Caco-2 (cell line): ENCODE results near the gene DOCK6. TPM values are rescaled to one million over a fixed set of nuclear protein-coding genes. Genes with fewer than 3 reads are reported as not detected.
A peak's percentile ranks its signal among the peaks of the same experiment; 100 is the strongest.

ENCODE experiments used
- BruUV-seq: library from RNA; stranded (reverse); fragments of 400-500 nt; replicated peaks from 2 replicates; lab custom pipeline; 2021; lab: Mats Ljungman, UMichigan
- CTCF ChIA-PET: fragments of 300-600 bp; sonication (Branson Sonifier 250); formaldehyde crosslinking; loops from one replicate; lab custom pipeline; 2022; ENCODE audit warnings: antibody characterized with exemption; lab: Charles Lee
- POLR2A ChIA-PET: fragments of 300-600 bp; sonication (Branson Sonifier 250); formaldehyde crosslinking; loops from one replicate; lab custom pipeline; 2022; ENCODE audit warnings: antibody characterized with exemption; lab: Charles Lee
- DNase-seq, 2 experiments: peaks; one replicate each; pipeline versions ENCODE4 v3.0.0 to v3.0.0-alpha.2; 2020 to 2022
- H3K27me3 ChIP-seq: replicated peaks from 2 replicates; pipeline ENCODE4 v1.6.0; 2011; ENCODE audit warnings: low read length; ENCODE audit not compliant: control insufficient read depth, insufficient read depth
- H3K36me3 ChIP-seq: 2 replicates; pipeline ENCODE4 v1.5.1; 2011; ENCODE audit warnings: low read length; ENCODE audit not compliant: control insufficient read depth, insufficient read depth
- H3K4me1 ChIP-seq: fragments of 250-450 bp; sonication (Bioruptor Pico); 2 replicates; pipeline ENCODE4 v1.5.1; 2020; ENCODE audit warnings: mild to moderate bottlenecking
- H3K4me3 ChIP-seq: 2 replicates; pipeline ENCODE4 v1.5.1; 2011; ENCODE audit warnings: low read depth, mild to moderate bottlenecking, control low read depth, low read length
- H3K9me3 ChIP-seq: fragments of 250-450 bp; sonication (Bioruptor Pico); 2 replicates; pipeline ENCODE4 v1.5.1; 2020; ENCODE audit warnings: mild to moderate bottlenecking, moderate library complexity
- H3K27ac Mint-ChIP-seq: one replicate; pipeline ENCODE4 v1.8.0; 2022; ENCODE audit warnings: mixed read lengths; ENCODE audit not compliant: unreplicated experiment
- H3K27me3 Mint-ChIP-seq: one replicate; pipeline ENCODE4 v1.8.0; 2022; ENCODE audit warnings: mixed read lengths; ENCODE audit not compliant: insufficient read depth, unreplicated experiment
- H3K36me3 Mint-ChIP-seq: one replicate; pipeline ENCODE4 v1.8.0; 2022; ENCODE audit warnings: mild to moderate bottlenecking, mixed read lengths; ENCODE audit not compliant: insufficient read depth, unreplicated experiment
- H3K4me1 Mint-ChIP-seq: one replicate; pipeline ENCODE4 v1.8.0; 2022; ENCODE audit warnings: low read depth, mixed read lengths; ENCODE audit not compliant: unreplicated experiment
- H3K4me3 Mint-ChIP-seq: one replicate; pipeline ENCODE4 v1.8.0; 2022; ENCODE audit warnings: mild to moderate bottlenecking, moderate library complexity, mixed read lengths; ENCODE audit not compliant: unreplicated experiment
- H3K9me3 Mint-ChIP-seq: one replicate; pipeline ENCODE4 v1.8.0; 2022; ENCODE audit warnings: mixed read lengths; ENCODE audit not compliant: unreplicated experiment
- intact Hi-C: fragments of 100-400 bp; cut with micrococcal nuclease; formaldehyde crosslinking; loops from one replicate; pipeline ENCODE4 v1.10.0; 2022; ENCODE audit not compliant: unreplicated experiment
- total RNA-seq: library from RNA; stranded (reverse); gene quantifications from 2 replicates; pipeline ENCODE4 v1.2.3, GENCODE V29; 2022
- TF ChIP-seq, protein P1 (sequence below), 2 experiments: fragments of 200-600 bp in 1 of 2; IDR thresholded peaks; 1 replicate in 1 of 2; 2 replicates in 1 of 2; pipeline versions ENCODE4 v1.5.1 to v1.8.0; 2011 to 2022; ENCODE audit warnings: antibody characterized with exemption in 1 of 2, control low read depth in 1 of 2, inconsistent platforms in 1 of 2, low read depth in 1 of 2, low read length in 1 of 2, mild to moderate bottlenecking in 1 of 2, moderate library complexity in 1 of 2; ENCODE audit not compliant: insufficient read depth in 1 of 2, severe bottlenecking in 1 of 2, unreplicated experiment in 1 of 2

DOCK6 gene
- total RNA-seq, 1 experiment from 2014 or later = 84.1 TPM

DNA sequence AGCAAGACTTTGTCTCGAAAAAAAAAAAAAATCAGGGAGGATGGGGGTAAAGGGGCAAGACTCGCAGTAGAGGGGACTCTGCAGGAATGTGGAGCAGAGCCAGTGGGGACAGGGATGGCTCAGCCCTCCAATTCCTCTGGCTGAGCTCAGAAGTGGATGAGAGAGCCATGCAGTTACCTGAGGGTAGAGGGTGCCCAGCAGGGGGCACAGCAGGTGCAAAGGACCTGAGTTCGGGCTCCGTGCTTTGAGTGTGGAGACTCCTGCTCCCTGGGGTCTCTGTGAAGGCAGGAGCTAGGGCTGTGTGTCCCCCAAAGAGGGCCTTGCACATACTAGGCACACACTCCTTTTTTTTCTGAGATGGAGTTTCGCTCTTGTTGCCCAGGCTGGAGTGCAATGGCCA is 7.7 kb downstream of the DOCK6 start:
- Histone ChIP-seq H3K4me1 (no peaks in the 10 kb centered on the region), H3K27me3 (no peaks in the 10 kb centered on the region), H3K4me3 (no peak overlapping the region), H3K9me3 (no peaks in the 10 kb centered on the region), H3K36me3 (peaks cover 3% of the 10 kb centered on the region; the same call in 1 of the 2 replicates)
- H3K9me3 Mint-ChIP-seq = no peaks in the 10 kb centered on the region
- DNase-seq = no peak
- H3K27me3 Mint-ChIP-seq = no peaks in the 10 kb centered on the region
- H3K36me3 Mint-ChIP-seq = peaks cover 28% of the 10 kb centered on the region
- no TSS peak for BruUV-seq
- TF ChIP-seq, protein P1, sequence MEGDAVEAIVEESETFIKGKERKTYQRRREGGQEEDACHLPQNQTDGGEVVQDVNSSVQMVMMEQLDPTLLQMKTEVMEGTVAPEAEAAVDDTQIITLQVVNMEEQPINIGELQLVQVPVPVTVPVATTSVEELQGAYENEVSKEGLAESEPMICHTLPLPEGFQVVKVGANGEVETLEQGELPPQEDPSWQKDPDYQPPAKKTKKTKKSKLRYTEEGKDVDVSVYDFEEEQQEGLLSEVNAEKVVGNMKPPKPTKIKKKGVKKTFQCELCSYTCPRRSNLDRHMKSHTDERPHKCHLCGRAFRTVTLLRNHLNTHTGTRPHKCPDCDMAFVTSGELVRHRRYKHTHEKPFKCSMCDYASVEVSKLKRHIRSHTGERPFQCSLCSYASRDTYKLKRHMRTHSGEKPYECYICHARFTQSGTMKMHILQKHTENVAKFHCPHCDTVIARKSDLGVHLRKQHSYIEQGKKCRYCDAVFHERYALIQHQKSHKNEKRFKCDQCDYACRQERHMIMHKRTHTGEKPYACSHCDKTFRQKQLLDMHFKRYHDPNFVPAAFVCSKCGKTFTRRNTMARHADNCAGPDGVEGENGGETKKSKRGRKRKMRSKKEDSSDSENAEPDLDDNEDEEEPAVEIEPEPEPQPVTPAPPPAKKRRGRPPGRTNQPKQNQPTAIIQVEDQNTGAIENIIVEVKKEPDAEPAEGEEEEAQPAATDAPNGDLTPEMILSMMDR (IDR thresholded peaks at IDR 0.05; ENCODE audit: insufficient read depth in 1 of 2, low read depth in 1 of 2, low read length in 1 of 2, severe bottlenecking in 1 of 2, unreplicated experiment in 1 of 2) = peak in 1 of 2 experiments; percentile 27
- H3K27ac Mint-ChIP-seq = no peak overlapping the region
- H3K4me3 Mint-ChIP-seq = no peak overlapping the region
- H3K4me1 Mint-ChIP-seq = no peaks in the 10 kb centered on the region
- intact Hi-C loops = no loop called here
- ChIA-PET CTCF (interaction anchor here (0.5 to 1.1 kb wide), 3 partner anchors 32 to 120 kb away, joined by 3 read pairs; partner anchors contain the start of gene SWSAP1), POLR2A (no interaction called here)

DNA sequence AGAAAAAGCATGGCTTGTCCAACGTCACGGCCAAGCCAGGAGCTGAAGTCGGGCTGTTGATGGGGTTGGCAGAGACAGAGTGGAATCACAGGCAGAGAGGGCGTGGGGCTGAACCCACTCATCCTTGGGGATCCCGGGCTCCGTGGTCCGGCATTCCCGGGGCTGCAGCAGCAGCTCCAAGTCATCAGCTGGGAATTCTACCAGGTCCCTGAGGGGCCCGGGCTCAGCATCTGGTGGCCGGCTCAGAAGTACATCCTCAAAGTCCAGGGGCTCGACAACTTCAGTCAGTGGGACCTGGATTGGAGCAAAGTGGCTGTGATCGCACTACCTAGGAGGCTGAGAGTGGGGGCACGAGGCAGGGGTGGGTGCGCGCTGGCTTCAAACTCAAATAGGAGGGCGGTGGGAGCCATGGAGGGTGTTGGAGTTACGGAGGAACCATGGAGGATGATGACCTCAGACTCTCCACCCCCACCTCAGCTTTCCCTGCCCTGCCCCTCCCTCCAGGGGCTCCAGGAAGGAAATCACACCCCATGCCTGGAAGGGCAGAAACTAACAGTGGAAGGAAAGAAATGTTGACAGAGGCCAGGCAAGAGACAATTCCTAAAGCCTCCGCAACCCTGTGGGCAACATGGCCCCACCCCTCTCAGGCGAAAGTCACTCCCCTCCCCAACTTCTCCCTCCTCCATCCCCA is 9.5 kb downstream of the DOCK6 start:
- no peak for DNase-seq
- ChIA-PET POLR2A (no interaction called here), CTCF (no interaction called here)
- TF ChIP-seq, protein P1 (IDR thresholded peaks at IDR 0.05; ENCODE audit: insufficient read depth in 1 of 2, low read depth in 1 of 2, low read length in 1 of 2, severe bottlenecking in 1 of 2, unreplicated experiment in 1 of 2) = no peak
- Mint-ChIP-seq H3K27me3 (no peaks in the 10 kb centered on the region), H3K27ac (peak overlapping the region; percentile 49), H3K4me1 (no peaks in the 10 kb centered on the region), H3K4me3 (no peak overlapping the region), H3K9me3 (no peaks in the 10 kb centered on the region), H3K36me3 (peaks cover 34% of the 10 kb centered on the region)
- BruUV-seq = no TSS peak
- Histone ChIP-seq H3K4me3 (no peak overlapping the region), H3K36me3 (peaks cover 3% of the 10 kb centered on the region; the same call in 1 of the 2 replicates), H3K27me3 (no peaks in the 10 kb centered on the region), H3K4me1 (no peaks in the 10 kb centered on the region), H3K9me3 (no peaks in the 10 kb centered on the region)
- intact Hi-C loops = no loop called here

DNA sequence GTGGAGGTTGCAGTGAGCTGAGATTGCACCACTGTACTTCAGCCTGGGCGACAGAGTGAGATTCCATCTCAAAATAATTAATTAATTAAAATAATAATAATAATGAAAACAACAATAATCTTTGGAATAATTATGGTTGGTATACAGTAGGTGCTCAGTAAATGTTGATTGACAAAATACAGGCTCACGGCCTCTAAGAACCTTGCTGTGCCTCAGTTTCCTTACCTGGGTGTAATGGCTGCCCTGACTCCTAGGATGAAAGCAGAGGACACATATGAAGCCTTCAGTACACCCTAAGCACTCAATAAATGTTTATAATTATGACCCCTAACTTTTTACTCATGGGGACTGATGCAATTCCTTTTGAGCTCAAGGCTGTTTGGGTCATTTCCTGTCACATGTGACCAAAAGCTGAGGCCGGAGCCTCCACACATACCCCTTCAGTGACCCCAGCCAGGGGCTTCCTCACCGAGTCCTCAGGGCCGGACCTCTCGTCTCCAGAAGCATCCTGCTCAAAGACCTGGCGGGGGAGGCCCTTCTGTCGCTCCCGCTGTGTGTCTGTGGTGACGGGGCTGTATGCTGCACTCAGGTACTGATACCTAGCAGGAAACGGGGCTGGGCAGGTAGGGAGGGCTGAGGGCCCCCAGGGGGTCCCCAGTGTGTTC is 10.5 kb downstream of the DOCK6 start:
- H3K9me3 ChIP-seq = no peaks in the 10 kb centered on the region
- H3K36me3 ChIP-seq = peaks cover 3% of the 10 kb centered on the region; the same call in 1 of the 2 replicates
- Mint-ChIP-seq H3K4me3 (no peak overlapping the region), H3K27me3 (no peaks in the 10 kb centered on the region), H3K9me3 (no peaks in the 10 kb centered on the region), H3K36me3 (peaks cover 39% of the 10 kb centered on the region), H3K4me1 (no peaks in the 10 kb centered on the region), H3K27ac (no peak overlapping the region)
- TF ChIP-seq, protein P1 (IDR thresholded peaks at IDR 0.05; ENCODE audit: insufficient read depth in 1 of 2, low read depth in 1 of 2, low read length in 1 of 2, severe bottlenecking in 1 of 2, unreplicated experiment in 1 of 2) = no peak
- POLR2A ChIA-PET = no interaction called here
- intact Hi-C loops = no loop called here
- H3K4me1 ChIP-seq = no peaks in the 10 kb centered on the region
- no peak for DNase-seq
- CTCF ChIA-PET = no interaction called here
- H3K4me3 ChIP-seq = no peak overlapping the region
- no TSS peak for BruUV-seq
- no peaks in the 10 kb centered on the region for H3K27me3 ChIP-seq
